ENCODE results near the gene EGFR.

The EGFR gene

DNA sequence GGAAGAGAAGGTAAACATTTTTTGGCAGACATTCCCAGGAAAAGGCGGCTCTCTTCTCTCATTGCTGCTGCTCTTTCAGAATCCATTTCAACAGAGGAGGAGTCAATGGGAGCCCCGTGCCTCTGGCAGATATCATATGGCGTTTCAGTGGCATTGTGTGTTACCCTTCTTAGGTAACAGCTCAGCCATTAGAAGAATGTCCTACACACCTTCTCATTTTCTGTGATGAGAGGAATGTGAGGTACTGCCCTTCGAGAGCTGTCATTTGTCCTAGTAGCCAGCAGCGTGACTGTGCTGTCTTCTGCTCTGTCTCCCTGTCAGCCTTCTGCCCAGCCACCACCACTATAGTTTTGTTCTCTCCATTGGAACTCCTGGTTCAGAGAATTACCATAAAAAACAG is 102.4 kb downstream of the EGFR start:
- in situ Hi-C loops (cut with HindIII; ENCODE audit: low sequenced_read_pairs) = no loop called here

DNA sequence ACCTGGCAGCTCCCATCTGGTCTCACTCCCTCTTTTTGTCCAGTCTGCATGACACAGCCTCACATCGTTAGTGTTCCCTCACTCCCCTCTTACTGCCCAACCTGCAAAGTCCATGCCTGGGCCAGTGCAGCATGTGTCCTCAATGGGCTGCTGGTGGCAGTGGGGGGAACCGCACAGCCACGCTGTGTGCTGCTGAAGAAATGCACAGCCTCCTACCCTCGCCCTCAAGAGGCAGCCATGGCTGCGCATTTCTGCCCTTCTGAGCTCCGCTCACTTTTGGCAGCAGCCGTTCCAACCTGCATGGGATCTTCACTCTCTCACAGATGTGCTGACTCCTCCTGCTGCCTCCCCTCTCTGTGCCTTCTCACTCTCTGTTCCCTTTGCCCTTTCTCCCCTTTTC is 103.4 kb downstream of the EGFR start:
- in situ Hi-C loops (cut with HindIII; ENCODE audit: low sequenced_read_pairs) = no loop called here

DNA sequence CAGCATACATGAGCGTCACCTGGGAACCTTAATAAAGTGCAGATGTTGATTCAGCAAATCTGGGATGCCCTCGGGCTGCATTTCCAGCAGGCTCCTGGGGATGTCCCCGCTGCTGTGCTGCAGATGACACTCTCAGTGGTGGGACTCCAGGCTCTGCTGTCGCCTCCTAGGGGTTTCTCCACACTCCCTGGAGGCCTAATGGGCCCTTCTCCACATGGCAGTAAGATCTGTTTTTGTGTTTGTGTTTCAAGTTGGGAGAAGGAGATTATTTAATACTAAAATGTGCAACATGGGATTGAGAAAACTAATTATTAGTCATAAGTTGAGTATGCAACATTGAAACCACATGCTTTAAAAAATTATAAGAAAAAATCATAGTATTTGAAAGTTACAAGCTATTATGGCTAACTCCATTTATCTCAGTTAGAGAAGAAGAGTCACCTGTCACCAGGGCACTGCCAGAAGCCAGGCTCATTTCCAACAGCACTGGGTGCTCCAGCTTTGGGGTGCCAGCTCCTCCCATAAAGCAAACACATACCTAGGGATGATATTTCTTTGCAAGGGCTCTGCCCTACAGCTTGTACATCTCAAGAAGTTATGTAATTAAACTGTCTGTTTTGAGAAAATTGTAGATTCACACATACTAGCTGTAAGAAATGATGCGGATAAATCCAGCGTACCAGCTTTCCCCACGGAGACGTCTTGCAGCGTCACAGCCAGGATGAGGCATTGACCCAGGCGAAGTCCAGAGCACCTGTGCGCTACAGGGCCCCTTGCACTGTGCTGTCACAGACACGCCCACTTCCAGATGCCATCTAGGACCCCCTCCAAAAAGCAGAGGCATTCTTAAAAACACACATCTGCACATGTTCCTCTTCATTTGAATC is 106.4 kb downstream of the EGFR start:
- in situ Hi-C loops (cut with HindIII; ENCODE audit: low sequenced_read_pairs) = no loop called here

DNA sequence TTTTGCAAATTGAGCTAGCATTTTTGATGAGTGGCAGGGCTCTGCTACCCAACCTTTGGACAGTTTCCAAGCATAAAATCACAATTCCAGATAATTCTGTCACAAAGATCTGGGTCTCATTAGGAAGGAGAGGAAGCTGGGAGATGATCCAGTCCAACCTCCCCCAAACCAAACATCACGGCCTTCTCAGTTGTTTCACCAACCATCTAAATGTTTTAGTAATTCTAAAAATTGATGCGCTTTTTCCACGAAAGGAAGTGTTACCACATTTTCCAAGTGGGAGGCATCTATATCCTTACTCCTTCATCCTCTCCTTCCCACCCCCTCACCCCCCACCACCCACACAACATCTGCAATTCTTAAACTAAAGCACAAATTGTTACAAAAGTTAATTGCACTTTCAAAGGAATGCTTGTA is 108.3 kb downstream of the EGFR start:
- in situ Hi-C loops (cut with HindIII; ENCODE audit: low sequenced_read_pairs) = no loop called here

DNA sequence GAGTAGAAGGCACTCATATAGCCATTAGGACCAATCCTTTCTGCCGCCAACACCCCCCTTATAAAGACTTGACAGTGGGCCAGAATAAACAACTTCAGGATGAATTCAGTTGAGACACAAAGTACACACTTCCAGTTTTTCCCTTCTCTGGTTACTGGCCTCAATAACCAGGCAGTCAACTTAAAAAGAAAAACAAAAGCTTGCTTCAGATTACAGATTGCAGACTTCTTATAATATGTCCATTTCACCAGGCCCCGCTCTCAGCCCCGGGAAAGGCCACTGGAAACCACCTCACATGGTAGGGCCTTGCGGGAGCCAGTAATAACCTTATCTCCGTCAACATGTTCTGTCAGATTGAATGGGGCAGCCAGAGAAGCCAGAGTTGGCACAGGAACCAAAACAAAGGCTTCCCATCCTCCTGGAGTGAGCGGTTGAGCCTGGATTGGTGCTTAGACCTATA is 108.8 kb downstream of the EGFR start:
- in situ Hi-C loops (cut with HindIII; ENCODE audit: low sequenced_read_pairs) = no loop called here

DNA sequence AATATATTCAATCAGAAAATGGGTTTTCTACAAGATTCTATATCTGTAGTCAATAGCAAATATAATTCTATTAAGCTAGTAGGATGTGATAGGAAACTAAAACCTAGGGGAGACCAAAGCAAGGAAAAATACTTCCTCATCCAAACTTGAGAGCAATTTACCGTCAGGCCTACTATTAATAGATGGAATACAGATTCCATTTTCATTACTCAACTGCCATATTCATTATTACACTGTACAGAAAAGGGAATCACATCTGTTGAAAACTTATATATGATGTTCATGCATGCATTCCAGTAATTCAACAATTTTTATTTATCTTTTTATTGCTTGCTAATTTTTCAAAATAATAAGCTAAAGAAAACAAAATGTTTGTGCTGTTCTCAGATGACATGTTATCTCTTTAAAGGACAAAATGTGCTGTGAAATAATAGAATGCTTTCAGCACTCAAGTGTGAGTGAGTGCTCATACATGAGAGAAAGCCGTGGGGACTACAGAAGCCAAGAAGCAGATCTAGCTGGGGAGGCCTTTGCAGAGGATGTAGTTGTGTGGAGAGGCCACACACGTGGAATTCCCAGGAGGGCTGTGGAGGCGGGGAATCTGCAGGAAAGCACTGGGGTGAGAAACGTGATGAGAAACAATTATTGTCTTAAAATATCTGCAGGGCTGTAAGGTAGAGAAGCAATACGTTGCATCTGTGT is 110.0 kb downstream of the EGFR start:
- in situ Hi-C loops (cut with HindIII; ENCODE audit: low sequenced_read_pairs) = no loop called here

DNA sequence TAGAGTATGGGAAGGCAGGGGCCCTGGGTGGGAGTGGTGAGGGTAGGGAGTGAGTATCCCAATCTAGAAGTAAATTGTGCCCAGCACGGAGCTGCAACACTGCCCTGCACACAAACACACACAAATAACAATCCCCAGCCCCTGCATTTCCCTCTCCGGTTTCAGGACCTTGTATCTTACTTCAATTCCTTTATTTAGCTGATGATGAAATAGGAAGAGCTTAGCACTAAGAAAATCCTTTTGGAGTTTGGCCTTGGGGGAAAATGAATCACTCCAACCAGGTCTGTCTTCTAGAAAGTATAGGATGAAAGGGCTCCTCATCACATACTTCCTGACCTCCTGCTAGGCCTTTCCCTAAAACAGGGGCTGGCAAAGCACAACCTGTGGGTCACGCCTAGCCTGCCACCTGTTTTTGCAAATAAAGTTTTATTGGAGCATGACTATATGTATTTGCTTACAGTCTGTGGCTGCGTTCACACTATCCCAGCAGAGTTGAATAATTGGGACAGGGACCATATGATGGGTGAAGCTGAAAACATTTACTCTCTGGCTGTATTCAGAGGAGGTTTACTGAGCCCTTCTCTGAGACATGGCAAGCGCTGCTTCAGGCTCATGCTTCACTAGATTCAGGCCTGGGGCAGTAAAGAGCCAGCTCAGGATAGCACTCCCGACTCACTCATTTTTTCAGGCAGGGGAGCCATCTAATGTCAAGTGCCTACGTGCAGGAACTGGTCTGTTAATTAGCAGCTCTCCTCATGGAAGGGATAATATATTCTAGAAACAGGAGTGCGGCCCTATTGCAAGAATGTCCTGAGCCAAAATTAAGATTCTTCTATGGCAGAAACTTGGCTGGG is 111.0 kb downstream of the EGFR start:
- in situ Hi-C loops (cut with HindIII; ENCODE audit: low sequenced_read_pairs) = no loop called here

DNA sequence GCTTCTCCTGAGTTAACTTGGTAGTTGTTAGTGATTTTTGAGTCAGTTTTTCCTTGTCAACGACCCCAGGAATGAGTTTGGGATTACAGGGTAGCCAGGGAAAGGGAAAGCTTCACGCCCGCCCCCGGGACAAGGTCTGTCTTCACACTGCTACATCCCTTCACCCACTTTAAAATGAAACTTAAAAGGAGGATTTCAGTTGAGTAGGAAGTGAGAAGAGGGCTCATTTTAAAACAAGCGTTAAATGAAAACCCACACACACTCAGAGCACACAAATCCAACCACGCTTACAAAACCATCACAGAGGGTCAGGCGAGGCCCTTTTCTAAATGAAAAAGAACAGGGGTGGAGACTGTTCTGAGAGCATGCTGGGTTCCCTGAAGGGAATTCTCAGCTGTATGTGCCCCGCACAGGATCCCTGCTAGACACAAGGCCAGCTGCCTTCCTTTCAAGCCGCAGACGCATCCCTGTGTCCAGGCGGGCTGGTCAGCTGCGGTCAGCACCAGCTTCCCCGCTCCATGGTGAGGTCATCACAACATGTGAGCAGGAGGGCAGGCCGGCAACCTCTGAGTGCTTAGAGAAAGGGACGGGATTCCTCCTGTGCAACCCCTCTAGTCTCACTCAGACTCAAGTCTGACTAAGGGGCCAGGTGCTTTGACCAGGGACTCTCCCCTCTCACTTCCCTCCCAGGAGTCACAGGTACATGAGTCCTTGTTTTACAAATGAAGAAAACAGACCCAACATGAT is 111.8 kb downstream of the EGFR start:
- in situ Hi-C loops (cut with HindIII; ENCODE audit: low sequenced_read_pairs) = no loop called here

DNA sequence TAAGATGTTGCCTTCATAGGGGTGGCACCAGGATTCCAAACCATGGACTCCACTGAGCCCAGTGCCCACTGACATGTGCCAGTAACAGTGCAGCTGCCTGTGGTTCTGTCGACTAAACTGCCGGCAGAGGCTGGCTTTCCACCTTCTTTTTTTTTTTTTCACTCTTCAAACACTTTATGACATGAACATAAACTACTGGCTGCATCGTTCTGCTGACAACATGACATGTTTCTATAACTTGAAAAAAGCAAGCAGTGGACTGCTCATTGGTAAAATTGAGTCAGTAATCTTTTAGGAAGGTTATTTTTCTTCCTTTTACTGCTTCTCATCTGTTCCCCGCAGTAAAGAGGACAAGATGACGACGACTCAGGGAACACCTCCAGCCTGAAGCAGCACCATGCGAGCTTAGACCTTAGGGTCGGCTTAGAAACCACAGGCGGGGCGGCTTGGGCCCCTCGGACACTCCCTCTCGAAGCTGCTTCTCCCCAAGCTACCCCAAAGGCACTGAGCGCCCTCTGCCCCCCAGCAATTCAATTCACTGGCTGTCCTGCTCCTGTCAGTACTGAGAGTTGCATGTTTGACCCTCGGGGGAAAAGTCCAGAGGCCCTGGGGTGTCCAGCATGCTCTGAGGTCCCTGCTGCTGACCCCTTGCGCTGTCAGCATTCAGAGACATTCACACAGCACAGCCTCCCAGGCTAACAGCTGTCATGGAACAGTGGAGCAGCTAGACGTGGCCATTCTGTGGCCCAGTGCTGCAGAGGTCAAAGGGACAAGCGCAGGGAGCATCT is 112.5 kb downstream of the EGFR start:
- in situ Hi-C loops (cut with HindIII; ENCODE audit: low sequenced_read_pairs) = no loop called here

DNA sequence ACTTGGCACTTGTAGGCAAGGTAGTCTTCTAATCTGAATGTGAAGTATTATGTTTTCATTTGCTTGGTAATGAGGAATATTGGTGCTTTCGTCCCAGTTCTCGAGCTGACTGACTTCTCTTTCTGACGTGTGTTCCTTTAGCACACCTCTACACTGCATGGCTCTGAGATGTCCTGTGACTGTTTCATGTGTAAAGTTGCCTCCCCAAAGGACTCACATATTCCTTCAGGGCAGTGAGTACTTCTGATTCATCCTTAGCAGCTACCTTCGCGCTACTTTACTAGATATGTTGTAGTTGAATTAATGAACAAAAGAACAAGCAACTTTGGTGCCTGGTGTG is 113.7 kb downstream of the EGFR start:
- in situ Hi-C loops (cut with HindIII; ENCODE audit: low sequenced_read_pairs) = no loop called here

DNA sequence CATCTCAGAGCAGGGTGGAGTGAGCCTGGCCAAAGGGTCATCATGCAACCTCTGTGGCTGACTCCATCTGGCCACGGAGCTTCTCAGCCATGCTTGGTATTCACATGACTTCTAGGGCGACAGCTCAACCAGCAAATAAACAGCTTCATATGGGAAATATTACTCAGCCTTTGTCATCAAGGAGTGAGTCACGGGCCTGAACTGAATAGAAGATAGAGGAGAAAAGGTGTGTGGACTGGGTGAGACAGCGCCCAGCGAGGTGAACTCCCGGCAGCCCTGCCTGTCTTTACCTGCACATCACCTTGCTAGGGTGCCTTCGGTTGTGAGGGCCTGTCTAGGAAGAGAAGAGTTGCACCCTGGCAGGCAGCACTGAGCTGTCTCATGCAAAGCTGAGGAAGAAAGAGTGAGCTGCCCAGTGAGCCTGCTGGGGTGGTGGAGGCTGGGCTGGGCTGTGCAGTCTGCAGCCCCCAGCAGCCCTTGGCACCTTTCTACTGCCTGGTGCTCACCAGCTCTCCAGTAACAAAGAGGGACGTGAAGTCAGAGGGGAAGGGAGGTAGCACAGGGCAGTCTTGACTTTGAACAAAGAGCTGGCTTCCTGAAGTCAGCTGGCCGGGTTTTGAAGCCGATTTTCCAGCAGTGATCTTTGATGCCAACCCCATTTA is 114.2 kb downstream of the EGFR start:
- in situ Hi-C loops (cut with HindIII; ENCODE audit: low sequenced_read_pairs) = no loop called here

DNA sequence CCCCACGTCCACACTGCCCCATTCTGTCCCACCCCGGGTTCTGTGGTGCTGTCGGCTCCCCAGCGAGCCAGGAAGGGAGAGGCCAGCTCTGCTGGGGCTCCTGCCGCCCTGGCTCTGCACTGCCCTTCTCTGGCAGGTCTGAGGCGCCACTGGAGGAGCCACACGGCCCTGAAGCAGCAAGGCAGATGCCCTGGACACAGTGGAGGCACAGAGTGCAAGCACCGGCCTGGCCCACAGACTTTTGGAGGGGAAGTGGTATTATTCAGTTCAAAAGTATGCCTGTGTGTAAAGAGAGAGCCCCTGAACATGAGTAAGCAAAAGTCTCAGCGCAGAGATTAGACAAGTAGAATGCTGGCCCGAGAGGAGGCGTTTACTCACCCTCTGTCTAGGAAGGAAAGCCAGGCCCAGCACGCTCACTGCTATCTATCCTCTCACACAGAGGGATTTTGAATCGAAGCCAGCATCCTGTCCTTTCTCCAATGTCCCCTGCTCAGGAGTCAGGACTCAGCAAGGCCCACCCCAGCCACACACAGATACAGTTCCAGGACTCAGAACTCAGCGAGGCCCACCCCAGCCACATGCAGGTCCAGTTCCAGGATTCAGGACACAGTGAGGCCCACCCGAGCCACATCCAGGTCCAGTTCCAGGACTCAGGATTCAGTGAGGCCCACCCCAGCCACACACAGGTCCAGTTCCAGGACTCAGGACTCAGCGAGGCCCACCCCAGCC is 115.0 kb downstream of the EGFR start:
- in situ Hi-C loops (cut with HindIII; ENCODE audit: low sequenced_read_pairs) = no loop called here

DNA sequence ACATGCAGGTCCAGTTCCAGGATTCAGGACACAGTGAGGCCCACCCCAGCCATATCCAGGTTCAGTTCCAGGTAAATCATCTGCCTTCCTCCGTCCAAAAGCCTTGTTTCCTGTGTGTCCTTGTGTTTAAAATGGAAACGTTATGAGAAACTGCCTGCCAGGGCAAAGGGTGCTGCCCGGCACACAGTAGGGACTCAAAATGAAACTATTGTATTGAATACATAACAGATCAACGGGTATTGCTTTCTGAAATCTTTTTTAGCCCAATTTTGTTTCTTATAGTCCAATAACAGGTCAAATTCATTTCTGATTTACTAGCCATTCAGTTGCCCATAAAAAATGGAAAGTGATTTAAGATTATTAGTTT is 115.5 kb downstream of the EGFR start:
- in situ Hi-C loops (cut with HindIII; ENCODE audit: low sequenced_read_pairs) = no loop called here

DNA sequence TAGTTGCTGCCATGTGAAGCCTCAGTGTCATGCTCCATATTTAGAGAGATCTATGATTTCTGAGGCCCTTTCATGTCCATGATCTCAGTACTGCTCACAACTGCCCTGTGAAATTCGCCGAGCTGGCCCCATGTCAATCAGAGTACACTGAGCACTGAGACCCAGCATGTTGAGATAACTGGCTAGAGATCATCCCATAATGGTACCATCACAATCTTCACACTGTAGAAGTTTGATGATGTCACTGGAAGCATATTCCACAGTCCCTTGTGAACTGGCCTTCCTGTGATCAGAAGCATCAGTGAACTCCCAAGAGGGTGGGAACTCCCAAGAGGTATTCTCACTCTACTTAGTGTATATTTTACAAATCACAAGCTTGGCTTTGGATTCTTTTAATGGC is 116.0 kb downstream of the EGFR start:
- in situ Hi-C loops (cut with HindIII; ENCODE audit: low sequenced_read_pairs) = no loop called here

DNA sequence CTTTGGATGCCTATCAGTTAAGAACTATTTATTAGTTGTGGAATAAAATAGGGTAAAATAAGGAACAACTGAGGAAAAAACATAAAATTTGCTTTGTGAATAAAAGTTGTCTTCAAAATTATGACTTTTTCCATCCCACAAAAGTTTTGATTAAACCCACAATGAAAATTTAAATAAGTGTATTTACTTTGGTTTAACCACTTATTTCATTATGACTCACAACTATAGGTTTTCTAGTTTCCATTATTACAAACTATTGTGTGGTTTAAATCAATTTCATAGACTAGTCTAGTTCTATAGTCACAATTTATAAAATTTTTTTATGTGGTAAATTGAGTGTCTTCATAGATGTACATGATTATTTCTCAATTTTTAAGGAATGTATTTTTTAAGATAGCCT is 116.6 kb downstream of the EGFR start:
- in situ Hi-C loops (cut with HindIII; ENCODE audit: low sequenced_read_pairs) = no loop called here

DNA sequence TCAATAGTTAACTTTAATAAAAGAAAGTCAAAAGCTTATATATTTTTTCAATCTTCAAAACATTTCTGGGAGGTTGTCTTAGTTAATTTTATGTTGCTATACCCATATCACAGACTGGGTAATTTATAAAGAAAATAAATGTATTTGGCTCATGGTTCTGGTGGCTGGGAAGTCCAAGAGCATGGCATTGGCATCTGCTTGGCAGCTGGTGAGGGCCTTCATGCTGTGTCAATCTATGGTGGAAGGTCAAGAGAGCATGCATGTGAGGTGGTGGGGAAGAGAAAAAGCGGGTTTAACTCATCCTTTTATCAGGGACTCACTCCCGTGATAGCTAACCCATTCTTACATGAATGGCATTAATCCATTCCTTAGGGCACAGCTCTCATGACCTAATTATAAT is 119.8 kb downstream of the EGFR start:
- in situ Hi-C loops (cut with HindIII; ENCODE audit: low sequenced_read_pairs) = no loop called here

DNA sequence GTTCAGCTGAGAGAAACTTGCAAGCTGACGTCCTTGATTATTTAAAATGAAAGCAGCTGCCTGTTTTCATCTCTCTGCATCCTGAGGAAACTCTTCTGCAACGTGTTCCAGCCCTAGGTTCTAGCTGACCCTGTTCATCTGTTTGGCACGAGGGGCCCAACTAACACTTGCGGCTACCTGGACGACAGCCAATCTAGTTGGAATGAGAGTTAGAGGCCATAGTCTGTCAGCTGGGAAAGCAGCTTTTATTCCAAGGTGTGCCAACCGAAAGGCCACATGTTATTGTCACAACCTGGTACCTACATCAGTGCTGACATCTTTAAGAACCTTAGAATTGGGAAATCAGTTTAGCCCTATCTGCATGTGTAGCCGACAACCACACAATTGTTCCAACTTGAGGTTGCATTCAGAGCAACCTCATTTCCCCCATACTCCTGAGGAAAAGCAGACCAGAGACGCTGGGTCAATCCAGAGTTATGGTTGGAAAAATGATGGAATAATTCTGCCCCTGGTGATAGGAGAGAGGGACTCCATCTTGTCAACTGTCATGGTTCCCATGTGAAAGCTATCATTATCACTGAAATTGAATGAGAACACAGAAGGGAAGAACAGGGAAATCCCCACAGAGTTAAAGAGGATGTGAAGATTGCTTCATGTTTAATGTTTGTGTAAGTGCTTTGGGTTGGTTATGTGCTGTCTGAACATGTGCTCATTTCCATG is 121.6 kb downstream of the EGFR start:
- in situ Hi-C loops (cut with HindIII; ENCODE audit: low sequenced_read_pairs) = no loop called here

DNA sequence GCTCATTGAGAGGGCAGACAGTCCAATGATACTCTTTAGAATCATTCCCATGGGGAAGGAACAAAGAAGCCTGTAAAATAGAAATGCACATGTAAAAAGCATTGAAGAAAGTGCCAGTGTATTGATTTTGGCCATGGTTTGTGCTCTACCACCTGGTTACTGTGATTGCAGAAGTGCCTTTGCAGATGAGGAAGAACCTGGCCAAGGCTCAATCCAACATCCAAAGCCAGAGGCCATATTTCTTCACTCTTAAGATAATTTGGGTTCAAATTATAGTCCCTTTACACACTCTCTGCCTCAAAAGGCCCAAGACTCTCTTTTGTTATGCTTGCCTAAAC is 122.1 kb downstream of the EGFR start:
- in situ Hi-C loops (cut with HindIII; ENCODE audit: low sequenced_read_pairs) = no loop called here
